A673 (cell line): ENCODE results near the gene ACKR3. TPM values are rescaled to one million over a fixed set of nuclear protein-coding genes. Genes with fewer than 3 reads are reported as not detected.

Source experiments
- BruUV-seq: library from RNA; stranded (reverse); fragments of 400-500 nt; replicated peaks from 2 replicates; lab custom pipeline; 2021; lab: Mats Ljungman, UMichigan
- CTCF ChIA-PET: fragments of 300-600 bp; sonication (Branson Sonifier 250); formaldehyde crosslinking; loops from one replicate; lab custom pipeline; 2022; ENCODE audit warnings: antibody characterized with exemption; lab: Charles Lee
- POLR2A ChIA-PET: fragments of 300-600 bp; sonication (Branson Sonifier 250); formaldehyde crosslinking; loops from one replicate; lab custom pipeline; 2022; ENCODE audit warnings: antibody characterized with exemption; ENCODE audit not compliant: low non-redundant PET; lab: Charles Lee
- DNase-seq: peaks from one replicate; pipeline ENCODE4 v3.0.0-alpha.2; 2015; ENCODE audit warnings: low spot score
- H3K27ac ChIP-seq: fragments of 200-600 bp; sonication (generic); 2 replicates; pipeline ENCODE4 v1.5.1; 2016; ENCODE audit warnings: mixed run types, low read depth, mild to moderate bottlenecking, mixed read lengths, antibody characterized with exemption, low read length; ENCODE audit not compliant: poor library complexity, severe bottlenecking
- H3K27me3 ChIP-seq: fragments of 200-600 bp; sonication (generic); replicated peaks from 2 replicates; pipeline ENCODE4 v1.6.1; 2017; ENCODE audit warnings: mixed run types, low read depth, mild to moderate bottlenecking, mixed read lengths, antibody characterized with exemption, low read length; ENCODE audit not compliant: insufficient read depth, poor library complexity
- H3K36me3 ChIP-seq: fragments of 200-600 bp; sonication (generic); 2 replicates; pipeline ENCODE4 v1.6.1; 2016; ENCODE audit warnings: mixed run types, mild to moderate bottlenecking, mixed read lengths, antibody characterized with exemption, low read length; ENCODE audit not compliant: insufficient read depth, poor library complexity, severe bottlenecking
- H3K4me1 ChIP-seq: fragments of 200-600 bp; sonication (generic); 2 replicates; pipeline ENCODE4 v1.6.1; 2017; ENCODE audit warnings: mixed run types, mild to moderate bottlenecking, mixed read lengths, antibody characterized with exemption, low read length; ENCODE audit not compliant: insufficient read depth, poor library complexity, severe bottlenecking
- H3K4me3 ChIP-seq: fragments of 200-600 bp; sonication (generic); 2 replicates; pipeline ENCODE4 v1.5.1; 2016; ENCODE audit warnings: low read depth, mixed run types, mild to moderate bottlenecking, mixed read lengths, low read length; ENCODE audit not compliant: poor library complexity, severe bottlenecking
- H3K9me3 ChIP-seq: fragments of 200-600 bp; sonication (generic); 2 replicates; pipeline ENCODE4 v1.6.1; 2016; ENCODE audit warnings: mixed run types, low read depth, mild to moderate bottlenecking, mixed read lengths, antibody characterized with exemption, low read length; ENCODE audit not compliant: poor library complexity, severe bottlenecking
- EZH2 ChIP-seq: fragments of 200-600 bp; sonication (generic); IDR thresholded peaks from 2 replicates; pipeline ENCODE4 v1.6.1; 2017; ENCODE audit warnings: borderline replicate concordance, low read depth, mild to moderate bottlenecking, mixed read lengths, antibody characterized with exemption, low read length; ENCODE audit not compliant: poor library complexity, severe bottlenecking
- intact Hi-C: fragments of 100-400 bp; cut with micrococcal nuclease; formaldehyde crosslinking; loops from one replicate; pipeline ENCODE4 v1.10.0; 2022; ENCODE audit not compliant: unreplicated experiment
- total RNA-seq: library from RNA; stranded (reverse); gene quantifications from 2 replicates; pipeline ENCODE4 v1.2.3, GENCODE V29; 2021
- TF ChIP-seq, protein P1 (sequence below): fragments of 300-800, 200-600 bp; sonication (generic); conservative IDR thresholded peaks from 2 replicates; pipeline ENCODE4 v1.5.1; 2017; ENCODE audit warnings: low read depth, mild to moderate bottlenecking, antibody characterized with exemption, low read length, moderate library complexity, mixed read lengths

The ACKR3 gene
- total RNA-seq, 1 experiment from 2014 or later = 0.52 TPM

- peaks cover 23% of the 10 kb centered on the region for H3K4me1 ChIP-seq
- H3K9me3 ChIP-seq = no peaks in the 10 kb centered on the region
- peaks cover 21% of the 10 kb centered on the region for H3K27me3 ChIP-seq
- H3K36me3 ChIP-seq = no peaks in the 10 kb centered on the region
- no TSS peak for BruUV-seq
- ChIA-PET POLR2A (no interaction called here), CTCF (no interaction called here)
- H3K4me3 ChIP-seq = no peak overlapping the region
- TF ChIP-seq, protein P1, sequence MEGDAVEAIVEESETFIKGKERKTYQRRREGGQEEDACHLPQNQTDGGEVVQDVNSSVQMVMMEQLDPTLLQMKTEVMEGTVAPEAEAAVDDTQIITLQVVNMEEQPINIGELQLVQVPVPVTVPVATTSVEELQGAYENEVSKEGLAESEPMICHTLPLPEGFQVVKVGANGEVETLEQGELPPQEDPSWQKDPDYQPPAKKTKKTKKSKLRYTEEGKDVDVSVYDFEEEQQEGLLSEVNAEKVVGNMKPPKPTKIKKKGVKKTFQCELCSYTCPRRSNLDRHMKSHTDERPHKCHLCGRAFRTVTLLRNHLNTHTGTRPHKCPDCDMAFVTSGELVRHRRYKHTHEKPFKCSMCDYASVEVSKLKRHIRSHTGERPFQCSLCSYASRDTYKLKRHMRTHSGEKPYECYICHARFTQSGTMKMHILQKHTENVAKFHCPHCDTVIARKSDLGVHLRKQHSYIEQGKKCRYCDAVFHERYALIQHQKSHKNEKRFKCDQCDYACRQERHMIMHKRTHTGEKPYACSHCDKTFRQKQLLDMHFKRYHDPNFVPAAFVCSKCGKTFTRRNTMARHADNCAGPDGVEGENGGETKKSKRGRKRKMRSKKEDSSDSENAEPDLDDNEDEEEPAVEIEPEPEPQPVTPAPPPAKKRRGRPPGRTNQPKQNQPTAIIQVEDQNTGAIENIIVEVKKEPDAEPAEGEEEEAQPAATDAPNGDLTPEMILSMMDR = no peak
- no peak for TF ChIP-seq EZH2
- intact Hi-C loops = no loop called here
- H3K27ac ChIP-seq = no peak overlapping the region
- no peak for DNase-seq
Observed at GRCh38 chr2:236574000-236574399, 4.4 kb downstream of the ACKR3 start.

GRCh38 chr2:236574424-236575145 lies 5.0 kb downstream of the ACKR3 start:
- H3K27me3 ChIP-seq = peaks cover 16% of the 10 kb centered on the region
- intact Hi-C loops = no loop called here
- no peaks in the 10 kb centered on the region for H3K36me3 ChIP-seq
- H3K27ac ChIP-seq = no peak overlapping the region
- no peak for DNase-seq
- no peak overlapping the region for H3K4me3 ChIP-seq
- H3K9me3 ChIP-seq = no peaks in the 10 kb centered on the region
- ChIA-PET CTCF (no interaction called here), POLR2A (no interaction called here)
- no TSS peak for BruUV-seq
- TF ChIP-seq, protein P1 = no peak
- TF ChIP-seq EZH2 = no peak
- H3K4me1 ChIP-seq = peaks cover 20% of the 10 kb centered on the region

- intact Hi-C loops = no loop called here
- Histone ChIP-seq H3K27ac (no peak overlapping the region), H3K9me3 (no peaks in the 10 kb centered on the region), H3K4me3 (no peak overlapping the region), H3K36me3 (no peaks in the 10 kb centered on the region), H3K27me3 (peaks cover 14% of the 10 kb centered on the region), H3K4me1 (peaks cover 16% of the 10 kb centered on the region)
- TF ChIP-seq EZH2 = no peak
- TF ChIP-seq, protein P1 = no peak
- BruUV-seq = no TSS peak
- ChIA-PET CTCF (no interaction called here), POLR2A (no interaction called here)
- no peak for DNase-seq
Observed at GRCh38 chr2:236575510-236575909, 5.9 kb downstream of the ACKR3 start.
